ENCODE results near the gene LEMD3. TPM values are rescaled to one million over a fixed set of nuclear protein-coding genes. Genes with fewer than 3 reads are reported as not detected.

Gene LEMD3
- total RNA-seq, 2 donors from 2014 or later, result 18.4 to 27.4 TPM

- DNase-seq (ENCODE audit: low spot score in 2 of 2), result no peak
- ATAC-seq, result no peak
- peak overlapping the region in 1 of 2 donors; percentile 85 for H3K27ac Mint-ChIP-seq
- H3K36me3 Mint-ChIP-seq, result no peaks in the 10 kb centered on the region
- peaks cover 4% of the 10 kb centered on the region in 2 donors for H3K9me3 Mint-ChIP-seq
Observed at GRCh38 chr12:65157091-65157490, 12.3 kb upstream of the LEMD3 start.

- no peaks in the 10 kb centered on the region for H3K36me3 Mint-ChIP-seq
- H3K27ac Mint-ChIP-seq, result no peak overlapping the region
- no peak for DNase-seq (ENCODE audit: low spot score in 2 of 2)
- no peaks in the 10 kb centered on the region for H3K9me3 Mint-ChIP-seq
- ATAC-seq, result peak; percentile 31 to 52
Observed at GRCh38 chr12:65162609-65163008, 6.8 kb upstream of the LEMD3 start.

GRCh38 chr12:65164244-65164643 is 5.1 kb upstream of the LEMD3 start:
- peaks cover 0 to 5% of the 10 kb centered on the region in 2 donors for H3K36me3 Mint-ChIP-seq
- H3K9me3 Mint-ChIP-seq, result no peaks in the 10 kb centered on the region
- ATAC-seq (no peak), DNase-seq (ENCODE audit: low spot score in 2 of 2) (no peak)
- no peak overlapping the region for H3K27ac Mint-ChIP-seq

- no peak for ATAC-seq
- DNase-seq (ENCODE audit: low spot score in 2 of 2), result no peak
- no peaks in the 10 kb centered on the region for H3K9me3 Mint-ChIP-seq
Observed at GRCh38 chr12:65164774-65165173, 4.6 kb upstream of the LEMD3 start.

GRCh38 chr12:65168681-65169319 is 583 bp upstream of the LEMD3 start:
- H3K27ac Mint-ChIP-seq, result peak overlapping the region; percentile 94 to 97
- peaks cover 14 to 15% of the 10 kb centered on the region in 2 donors for H3K36me3 Mint-ChIP-seq
- ATAC-seq, result no peak
- H3K9me3 Mint-ChIP-seq, result no peaks in the 10 kb centered on the region
- DNase-seq (ENCODE audit: low spot score in 2 of 2), result no peak

More at GRCh38 chr12:65164774-65165173, 4.6 kb upstream of the LEMD3 start:
- Mint-ChIP-seq H3K36me3 (peaks cover 0 to 9% of the 10 kb centered on the region in 2 donors), H3K27ac (no peak overlapping the region)

GRCh38 chr12:65170209-65170881 is 962 bp downstream of the LEMD3 start:
- H3K36me3 Mint-ChIP-seq, result peaks cover 14 to 15% of the 10 kb centered on the region in 2 donors
- peak; percentile 46 to 61 for ATAC-seq
- H3K9me3 Mint-ChIP-seq, result no peaks in the 10 kb centered on the region
- DNase-seq (ENCODE audit: low spot score in 2 of 2), result peak; percentile 60 to 68
- peak overlapping the region; percentile 92 to 94 for H3K27ac Mint-ChIP-seq

- DNase-seq (ENCODE audit: low spot score in 2 of 2) (no peak), ATAC-seq (no peak)
- peaks cover 14 to 15% of the 10 kb centered on the region in 2 donors for H3K36me3 Mint-ChIP-seq
- peak overlapping the region in 1 of 2 donors; percentile 94 for H3K27ac Mint-ChIP-seq
- H3K9me3 Mint-ChIP-seq, result no peaks in the 10 kb centered on the region
Observed at GRCh38 chr12:65171073-65171472, 1.7 kb downstream of the LEMD3 start.

- H3K27ac Mint-ChIP-seq, result peak overlapping the region in 1 of 2 donors; percentile 24
- peaks cover 14 to 15% of the 10 kb centered on the region in 2 donors for H3K36me3 Mint-ChIP-seq
- no peaks in the 10 kb centered on the region for H3K9me3 Mint-ChIP-seq
- ATAC-seq (peak in 1 of 2 donors; percentile 23), DNase-seq (ENCODE audit: low spot score in 2 of 2) (no peak)
Observed at GRCh38 chr12:65171870-65172269, 2.5 kb downstream of the LEMD3 start.

GRCh38 chr12:65175385-65175784 is 6.0 kb downstream of the LEMD3 start:
- H3K9me3 Mint-ChIP-seq, result no peaks in the 10 kb centered on the region
- DNase-seq (ENCODE audit: low spot score in 2 of 2) (no peak), ATAC-seq (no peak)
- peaks cover 4 to 15% of the 10 kb centered on the region in 2 donors for H3K36me3 Mint-ChIP-seq
- H3K27ac Mint-ChIP-seq, result no peak overlapping the region

GRCh38 chr12:65182012-65182739 is 12.8 kb downstream of the LEMD3 start:
- H3K9me3 Mint-ChIP-seq, result no peaks in the 10 kb centered on the region
- peaks cover 0 to 7% of the 10 kb centered on the region in 2 donors for H3K36me3 Mint-ChIP-seq
- H3K27ac Mint-ChIP-seq, result no peak overlapping the region
- DNase-seq (ENCODE audit: low spot score in 2 of 2) (no peak), ATAC-seq (no peak)

GRCh38 chr12:65184176-65184857 is 14.9 kb downstream of the LEMD3 start:
- H3K36me3 Mint-ChIP-seq, result peaks cover 0 to 17% of the 10 kb centered on the region in 2 donors
- H3K9me3 Mint-ChIP-seq, result no peaks in the 10 kb centered on the region
- peak overlapping the region in 1 of 2 donors; percentile 51 for H3K27ac Mint-ChIP-seq
- DNase-seq (ENCODE audit: low spot score in 2 of 2), result no peak
- ATAC-seq, result no peak

GRCh38 chr12:65184858-65185229 is 15.5 kb downstream of the LEMD3 start:
- ATAC-seq, result no peak
- Mint-ChIP-seq H3K9me3 (no peaks in the 10 kb centered on the region), H3K36me3 (peaks cover 0 to 17% of the 10 kb centered on the region in 2 donors), H3K27ac (peak overlapping the region in 1 of 2 donors; percentile 30)
- DNase-seq (ENCODE audit: low spot score in 2 of 2), result no peak

- Mint-ChIP-seq H3K9me3 (no peaks in the 10 kb centered on the region), H3K36me3 (peaks cover 0 to 26% of the 10 kb centered on the region in 2 donors), H3K27ac (no peak overlapping the region)
- DNase-seq (ENCODE audit: low spot score in 2 of 2), result no peak
- ATAC-seq, result no peak
Observed at GRCh38 chr12:65187665-65188064, 18.3 kb downstream of the LEMD3 start.

GRCh38 chr12:65188179-65188701 is 18.9 kb downstream of the LEMD3 start:
- peaks cover 0 to 31% of the 10 kb centered on the region in 2 donors for H3K36me3 Mint-ChIP-seq
- no peak for DNase-seq (ENCODE audit: low spot score in 2 of 2)
- no peak for ATAC-seq
- H3K27ac Mint-ChIP-seq, result no peak overlapping the region
- H3K9me3 Mint-ChIP-seq, result no peaks in the 10 kb centered on the region

GRCh38 chr12:65189028-65189718 is 19.8 kb downstream of the LEMD3 start:
- ATAC-seq (no peak), DNase-seq (ENCODE audit: low spot score in 2 of 2) (no peak)
- H3K27ac Mint-ChIP-seq, result no peak overlapping the region
- no peaks in the 10 kb centered on the region for H3K9me3 Mint-ChIP-seq
- H3K36me3 Mint-ChIP-seq, result peaks cover 2 to 39% of the 10 kb centered on the region in 2 donors

GRCh38 chr12:65192963-65193516 is 23.7 kb downstream of the LEMD3 start:
- H3K27ac Mint-ChIP-seq, result no peak overlapping the region
- no peak for ATAC-seq
- H3K36me3 Mint-ChIP-seq, result peaks cover 10 to 58% of the 10 kb centered on the region in 2 donors

More at GRCh38 chr12:65192963-65193516, 23.7 kb downstream of the LEMD3 start:
- no peak for DNase-seq (ENCODE audit: low spot score in 2 of 2)
- H3K9me3 Mint-ChIP-seq, result peaks cover 0 to 6% of the 10 kb centered on the region in 2 donors
